Measurements from ENCODE around the gene SAV1.

Gene SAV1

DNA sequence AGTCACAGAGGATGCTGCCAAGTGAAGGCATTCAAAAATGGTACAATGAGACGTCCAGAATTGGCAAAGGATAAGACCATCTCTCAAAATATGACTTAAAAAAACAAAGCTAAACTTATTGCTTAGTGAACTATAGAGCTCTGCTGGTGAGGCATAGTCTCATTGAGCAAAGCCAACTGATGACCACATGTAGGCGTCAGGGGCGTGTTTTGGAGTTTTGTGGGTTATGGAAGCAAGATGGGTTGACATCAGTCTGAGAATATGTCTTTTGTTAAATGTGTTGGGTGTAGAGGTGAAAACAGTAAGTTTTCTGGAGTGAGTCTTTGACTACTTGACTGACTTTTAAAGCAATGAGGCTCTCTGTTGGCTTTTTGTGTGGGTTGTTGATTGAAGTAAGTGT is 60.9 kb downstream of the SAV1 start:
- DNase-seq (ENCODE audit: low read depth) = no peak

- DNase-seq (ENCODE audit: low read depth) = no peak
These were observed 61.6 kb downstream of the SAV1 start for GRCh38 chr14:50606468-50606867.

- DNase-seq (ENCODE audit: low read depth) = no peak
These were observed 62.3 kb downstream of the SAV1 start for GRCh38 chr14:50605766-50606165.

- no peak for DNase-seq (ENCODE audit: low read depth)
These were observed 64.5 kb downstream of the SAV1 start for GRCh38 chr14:50603565-50603964.

DNA sequence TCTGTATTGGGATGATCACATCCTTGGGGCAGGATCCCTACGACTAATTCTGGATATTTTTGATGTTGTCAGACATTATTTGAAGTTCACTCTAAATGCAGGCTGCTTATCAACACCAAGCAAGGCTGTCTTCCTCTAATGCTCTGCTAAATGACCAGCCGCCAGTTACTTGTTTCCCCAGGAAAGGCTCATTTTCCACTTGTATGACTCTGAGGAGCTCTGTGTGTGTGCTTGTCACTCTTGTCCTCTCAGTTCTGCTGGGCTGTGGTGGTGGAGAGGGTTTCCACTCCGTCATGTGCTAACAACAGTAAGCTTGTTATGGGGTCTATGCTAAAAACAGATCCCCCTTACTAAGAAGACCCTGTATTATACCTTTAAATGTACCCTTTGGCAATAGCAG is 66.1 kb downstream of the SAV1 start:
- no peak for DNase-seq (ENCODE audit: low read depth)

GRCh38 chr14:50601394-50601793 is 66.7 kb downstream of the SAV1 start:
- no peak for DNase-seq (ENCODE audit: low read depth)

DNA sequence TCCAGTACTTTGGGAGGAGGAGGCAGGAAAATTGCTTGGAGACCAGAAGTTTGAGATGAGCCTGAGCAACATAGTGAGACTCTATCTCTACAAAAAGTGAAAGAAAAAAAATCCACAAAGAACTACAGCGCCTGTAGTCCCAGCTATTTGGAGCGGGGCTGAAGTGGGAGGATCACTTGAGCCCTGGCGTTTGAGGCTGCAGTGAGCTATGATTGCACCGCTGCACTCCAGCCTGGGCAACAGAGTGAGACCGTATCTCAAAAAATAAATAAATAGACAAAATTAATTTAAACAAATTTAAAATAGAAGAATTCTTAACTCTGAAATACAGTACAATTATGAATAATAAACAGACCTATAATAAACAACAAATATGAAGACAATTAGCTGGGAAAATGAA is 67.3 kb downstream of the SAV1 start:
- no peak for DNase-seq (ENCODE audit: low read depth)

DNA sequence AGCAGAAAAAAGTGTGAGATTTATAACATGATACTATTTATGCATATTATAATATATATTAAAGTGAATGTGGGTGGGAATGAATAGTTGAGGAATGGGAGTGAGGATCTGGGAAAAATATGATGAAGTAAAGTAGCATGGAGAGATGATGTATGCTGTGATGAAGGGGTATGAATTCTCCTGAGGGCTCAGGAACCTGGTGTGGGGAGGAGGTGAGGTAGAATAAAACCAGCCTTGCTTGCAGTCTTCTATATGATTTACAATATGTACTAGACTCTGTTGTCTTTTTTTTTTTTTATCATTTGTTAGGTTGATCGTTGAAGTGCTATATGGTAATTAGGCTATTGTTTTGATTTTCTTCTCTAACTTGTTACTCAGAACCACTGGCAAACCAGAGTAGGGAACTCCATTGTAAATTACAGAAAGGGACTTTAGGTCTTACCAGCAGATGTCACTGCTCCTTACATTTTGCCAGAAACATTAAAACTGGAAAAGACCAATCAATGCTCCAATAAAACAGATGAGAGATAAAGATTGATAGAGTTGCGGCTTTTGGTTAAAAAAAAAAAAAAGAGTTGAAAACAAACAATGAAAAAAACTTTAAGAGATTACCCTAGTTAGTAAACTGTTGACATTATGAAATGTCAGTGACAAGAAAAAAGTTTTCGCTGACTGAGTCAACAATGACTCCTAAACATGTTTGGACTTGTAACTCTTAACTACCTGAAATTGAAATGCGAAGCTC is 68.2 kb downstream of the SAV1 start:
- DNase-seq (ENCODE audit: low read depth) = no peak

DNA sequence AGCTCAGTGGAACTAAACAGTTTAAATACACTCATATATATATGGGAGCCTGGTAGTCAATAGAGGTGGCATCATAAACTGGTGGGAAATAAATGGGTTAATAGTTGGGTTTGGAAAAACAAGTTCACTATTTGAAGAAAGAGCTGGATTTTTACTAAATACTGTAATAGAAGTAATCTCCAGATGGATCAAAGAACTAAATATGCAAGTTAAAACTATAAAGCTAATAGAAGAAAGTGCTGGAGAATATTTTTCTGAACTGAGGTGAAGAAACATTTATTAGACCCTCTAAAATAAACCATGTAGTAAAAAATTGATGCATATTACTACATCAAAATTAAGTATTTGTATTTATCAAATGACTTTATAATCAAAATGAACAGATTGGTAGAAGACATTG is 69.3 kb downstream of the SAV1 start:
- no peak for DNase-seq (ENCODE audit: low read depth)

- no peak for DNase-seq (ENCODE audit: low read depth)
These were observed 73.4 kb downstream of the SAV1 start for GRCh38 chr14:50594577-50595316.

DNA sequence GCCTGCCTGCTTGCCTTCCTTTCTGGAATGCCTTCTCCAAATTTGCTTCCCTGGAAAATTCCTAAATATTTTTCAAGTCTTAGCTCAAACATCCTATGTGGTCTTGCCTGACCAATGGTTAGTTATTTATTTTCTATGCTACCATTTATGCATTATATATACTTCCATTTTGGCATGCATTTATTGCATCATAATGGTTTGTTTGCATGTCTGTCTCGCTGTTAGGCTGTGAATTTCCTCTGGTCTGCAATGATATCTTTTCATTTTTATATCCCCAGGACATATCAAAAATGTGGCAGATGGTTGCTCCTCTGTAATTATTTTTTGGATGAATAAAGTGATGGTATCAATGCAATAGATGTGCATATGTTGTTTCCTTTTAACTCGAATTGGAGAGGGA is 77.6 kb downstream of the SAV1 start:
- DNase-seq (ENCODE audit: low read depth) = no peak

Data from stimulated activated CD8-positive, alpha-beta memory T cell treated with anti-CD3 and anti-CD28 coated beads, Interleukin-12 subunit alpha, Interleukin-12 subunit beta, amount 100 ng/mL, for 4 hours (primary cell).